Spleen (tissue), 11 donors: Measurements from ENCODE around the gene KANTR. TPM values are rescaled to one million over a fixed set of nuclear protein-coding genes. Genes with fewer than 3 reads are reported as not detected.
A peak's percentile ranks its signal among the peaks of the same experiment; 100 is the strongest.

ENCODE experiments used
- DNase-seq: peaks from one replicate; pipeline ENCODE4 v3.0.0-alpha.2; 2020
- H3K27ac ChIP-seq, 8 donors: fragments of 200-600 bp; sonication (generic) in 7 of 8; 1 replicate in 4 of 8; 2 replicates in 4 of 8; pipeline versions ENCODE4 v1.5.0 to v1.8.0; 2016 to 2021; ENCODE audit warnings: inconsistent platforms in 4 of 8, mild to moderate bottlenecking in 4 of 8, moderate library complexity in 1 of 8
- H3K27me3 ChIP-seq, 7 donors: fragments of 200-600 bp; sonication (generic) in 6 of 7; replicated peaks in 1 of 7; 1 replicate in 4 of 7; 2 replicates in 3 of 7; pipeline versions ENCODE4 v1.5.0 to v1.8.0; 2016 to 2021; ENCODE audit warnings: inconsistent platforms in 3 of 7, mild to moderate bottlenecking in 1 of 7
- H3K36me3 ChIP-seq, 6 donors: fragments of 200-600 bp; sonication (generic) in 5 of 6; 1 replicate in 4 of 6; 2 replicates in 2 of 6; pipeline versions ENCODE4 v1.5.0 to v1.8.0; 2016 to 2021; ENCODE audit warnings: inconsistent platforms in 2 of 6
- H3K4me1 ChIP-seq, 6 donors: fragments of 200-600 bp; sonication (generic) in 5 of 6; 1 replicate in 3 of 6; 2 replicates in 3 of 6; pipeline versions ENCODE4 v1.5.0 to v1.8.0; 2016 to 2021; ENCODE audit warnings: inconsistent platforms in 3 of 6
- H3K4me3 ChIP-seq, 8 donors: fragments of 200-600 bp; sonication (generic) in 7 of 8; 1 replicate in 4 of 8; 2 replicates in 4 of 8; pipeline versions ENCODE4 v1.5.0 to v1.8.0; 2016 to 2021; ENCODE audit warnings: inconsistent platforms in 4 of 8, mild to moderate bottlenecking in 4 of 8, moderate library complexity in 2 of 8
- H3K9me3 ChIP-seq, 8 donors: fragments of 200-600 bp; sonication (generic) in 7 of 8; 1 replicate in 4 of 8; 2 replicates in 4 of 8; pipeline versions ENCODE4 v1.5.0 to v1.8.0; 2016 to 2021; ENCODE audit warnings: inconsistent platforms in 4 of 8
- CTCF ChIP-seq, 11 experiments: fragments of 200-600 bp in 7 of 11; fragments of 450-650 bp in 4 of 11; sonication (generic) in 4 of 11; IDR thresholded peaks in 8 of 11; conservative IDR thresholded peaks in 3 of 11; 1 replicate in 7 of 11; 2 replicates in 4 of 11; pipeline versions ENCODE4 v1.4.0 to v1.8.0; 2016 to 2021; ENCODE audit warnings: antibody characterized with exemption in 11 of 11, inconsistent platforms in 4 of 11, mild to moderate bottlenecking in 1 of 11
- POLR2A ChIP-seq, 3 donors: fragments of 450-650 bp; IDR thresholded peaks; one replicate each; pipeline ENCODE4 v1.5.1; 2017; ENCODE audit warnings: antibody characterized with exemption in 3 of 3, mild to moderate bottlenecking in 1 of 3
- POLR2AphosphoS5 ChIP-seq, 3 donors: sonication (generic); formaldehyde crosslinking; IDR thresholded peaks; one replicate each; pipeline ENCODE4 v1.5.1; 2017; ENCODE audit warnings: antibody characterized with exemption in 3 of 3
- WGBS, 5 donors: extraction: QIAGEN DNeasy Blood & Tissue Kit in 3 of 5; methylation state at CpG; one replicate each; pipeline versions ENCODE4 v1.1.5 to v1.1.7; 2013 to 2018; 5-methylcytosine and 5-hydroxymethylcytosine counted together
- intact Hi-C: fragments of 100-400 bp; cut with DNase I; formaldehyde crosslinking; loops from one replicate; pipeline ENCODE4 v1.15.0; 2023; ENCODE audit warnings: low total_unique reads
- polyA plus RNA-seq, 3 donors: library from polyadenylated mRNA; stranded (reverse); fragments of 200-250 nt; gene quantifications; one replicate each; pipeline ENCODE4 v1.2.1, GENCODE V29; 2013
- total RNA-seq, 7 donors: library from RNA; depleted of rRNA in 3 of 7; stranded (reverse); fragments of >200 nt in 3 of 7; fragmentation: NEBNext Ultra II Directional in 4 of 7; extraction: Animal tissue kit (Norgen Biotek cat#: 25700) in 4 of 7; gene quantifications; one replicate each; pipeline versions ENCODE4 v1.1.0 to v1.2.1, GENCODE V29; 2016 to 2021
- donor health status: healthy with polysubstance abuse.
- donor health status: DM: no; HTN: no; CAD: no; lungs with moderate emphysema.
- donor health status: DM: no; HTN: no; CAD: no.
- donor health status: Bipolar disorder and iron deficiency.
- donor health status: healthy.
- donor health status: DM: no; HTN: no; CAD: no.
- donor health status: DM: yes; HTN: yes; CAD: no.

The KANTR gene
- total and polyA plus RNA-seq, 10 donors: 4.4 to 34.5 (median 18.1) TPM

- 65 to 92% (median 82%) methylated on average over 1 to 2 of the region's 2 CpGs for WGBS, 5 donors
- Histone ChIP-seq H3K4me3 (no peak overlapping the region), H3K4me1 (no peaks in the 10 kb centered on the region), H3K27me3 (no peaks in the 10 kb centered on the region), H3K9me3 (no peaks in the 10 kb centered on the region), H3K36me3 (peaks cover 0 to 10% (median 0%) of the 10 kb centered on the region in 6 donors), H3K27ac (peak overlapping the region in 3 of 8 donors; percentile 30 to 51 (median 38))
- DNase-seq: no peak
- TF ChIP-seq POLR2A (IDR thresholded peaks at IDR 0.05) (no peak), POLR2AphosphoS5 (IDR thresholded peaks at IDR 0.05) (no peak), CTCF (IDR thresholded peaks at IDR 0.05 in 8 of 11, conservative IDR thresholded peaks at IDR 0.05 in 3 of 11) (no peak)
- intact Hi-C loops: no loop called here
Measured at GRCh38 chrX:53115550-53115874, 21.6 kb downstream of the KANTR start.

- TF ChIP-seq CTCF (IDR thresholded peaks at IDR 0.05 in 8 of 11, conservative IDR thresholded peaks at IDR 0.05 in 3 of 11) (no peak), POLR2AphosphoS5 (IDR thresholded peaks at IDR 0.05) (no peak), POLR2A (IDR thresholded peaks at IDR 0.05) (no peak)
- WGBS, 5 donors: 59 to 72% (median 66%) methylated on average over 3 of the region's 3 CpGs
- no peak for DNase-seq
- Histone ChIP-seq H3K36me3 (peaks cover 0 to 10% (median 0%) of the 10 kb centered on the region in 6 donors), H3K27ac (peak overlapping the region in 2 of 8 donors; percentile 38 to 51), H3K27me3 (no peaks in the 10 kb centered on the region), H3K4me1 (no peaks in the 10 kb centered on the region), H3K9me3 (no peaks in the 10 kb centered on the region), H3K4me3 (no peak overlapping the region)
- intact Hi-C loops: no loop called here
Measured at GRCh38 chrX:53116101-53116500, 22.2 kb downstream of the KANTR start.

GRCh38 chrX:53122013-53122412, 28.1 kb downstream of the KANTR start:
- 41 to 86% (median 70%) methylated on average over 1 of the region's 1 CpG for WGBS, 5 donors
- H3K36me3 ChIP-seq: no peaks in the 10 kb centered on the region

GRCh38 chrX:53125506-53125905, 31.6 kb downstream of the KANTR start:
- Histone ChIP-seq H3K36me3 (peaks cover 0 to 3% (median 0%) of the 10 kb centered on the region in 6 donors), H3K4me3 (no peak overlapping the region), H3K27me3 (peaks cover 0 to 6% (median 0%) of the 10 kb centered on the region in 7 donors), H3K9me3 (peaks cover 0 to 7% (median 0%) of the 10 kb centered on the region in 8 donors), H3K4me1 (no peaks in the 10 kb centered on the region), H3K27ac (no peak overlapping the region)
- intact Hi-C loops: no loop called here
- no peak for TF ChIP-seq CTCF (IDR thresholded peaks at IDR 0.05 in 8 of 11, conservative IDR thresholded peaks at IDR 0.05 in 3 of 11)
- TF ChIP-seq POLR2AphosphoS5 (IDR thresholded peaks at IDR 0.05): no peak
- no peak for TF ChIP-seq POLR2A (IDR thresholded peaks at IDR 0.05)
- no peak for DNase-seq

More at GRCh38 chrX:53122013-53122412, 28.1 kb downstream of the KANTR start:
- Histone ChIP-seq H3K4me1 (no peaks in the 10 kb centered on the region), H3K27me3 (no peaks in the 10 kb centered on the region), H3K9me3 (peaks cover 0 to 7% (median 0%) of the 10 kb centered on the region in 8 donors), H3K4me3 (no peak overlapping the region), H3K27ac (no peak overlapping the region)
- intact Hi-C loops: no loop called here
- TF ChIP-seq POLR2A (IDR thresholded peaks at IDR 0.05) (no peak), POLR2AphosphoS5 (IDR thresholded peaks at IDR 0.05) (no peak), CTCF (IDR thresholded peaks at IDR 0.05 in 8 of 11, conservative IDR thresholded peaks at IDR 0.05 in 3 of 11) (no peak)
- no peak for DNase-seq
